Trophoblast cell (in vitro differentiated cells and primary cell): ENCODE measurements around the gene MGAT5.

Experiments used
- DNase-seq, 2 donors: peaks; one replicate each; pipeline ENCODE4 v3.0.0-alpha.2; 2016
- H2AFZ ChIP-seq: 2 replicates; pipeline ENCODE4 v1.6.1; 2013; ENCODE audit warnings: low read length, moderate library complexity, mild to moderate bottlenecking; ENCODE audit not compliant: insufficient read depth, poor library complexity
- H2AK5ac ChIP-seq: 2 replicates; pipeline ENCODE4 v1.6.1; 2013; ENCODE audit warnings: mild to moderate bottlenecking, low read length
- H2BK120ac ChIP-seq: 2 replicates; pipeline ENCODE4 v1.6.1; 2013; ENCODE audit warnings: low read length, mild to moderate bottlenecking, moderate library complexity; ENCODE audit not compliant: insufficient read depth, poor library complexity
- H2BK12ac ChIP-seq: 2 replicates; pipeline ENCODE4 v1.6.1; 2013; ENCODE audit warnings: mild to moderate bottlenecking, low read length, moderate library complexity
- H2BK5ac ChIP-seq: 2 replicates; pipeline ENCODE4 v1.6.1; 2013; ENCODE audit warnings: low read length, low read depth, moderate library complexity, mild to moderate bottlenecking; ENCODE audit not compliant: poor library complexity
- H3K14ac ChIP-seq: 2 replicates; pipeline ENCODE4 v1.6.1; 2013; ENCODE audit warnings: mild to moderate bottlenecking, low read length
- H3K18ac ChIP-seq: 2 replicates; pipeline ENCODE4 v1.6.1; 2013; ENCODE audit warnings: mild to moderate bottlenecking, low read length
- H3K23ac ChIP-seq: 2 replicates; pipeline ENCODE4 v1.6.1; 2013; ENCODE audit warnings: low read length
- H3K27ac ChIP-seq: 2 replicates; pipeline ENCODE4 v1.5.1; 2013; ENCODE audit warnings: low read depth, mild to moderate bottlenecking, inconsistent platforms, low read length, moderate library complexity
- H3K27me3 ChIP-seq: 2 replicates; pipeline ENCODE4 v1.6.1; 2013; ENCODE audit warnings: inconsistent platforms, mild to moderate bottlenecking, low read length, moderate library complexity; ENCODE audit not compliant: insufficient read depth
- H3K36me3 ChIP-seq, 2 experiments: 1 replicate in 1 of 2; 2 replicates in 1 of 2; pipeline ENCODE4 v1.6.1; 2013; ENCODE audit warnings: low read length in 2 of 2, mild to moderate bottlenecking in 2 of 2, moderate library complexity in 1 of 2; ENCODE audit not compliant: insufficient read depth in 2 of 2, control insufficient read depth in 1 of 2
- H3K4ac ChIP-seq: 2 replicates; pipeline ENCODE4 v1.6.1; 2013; ENCODE audit warnings: low read depth, mild to moderate bottlenecking, low read length, moderate library complexity
- H3K4me1 ChIP-seq, 2 experiments: 1 replicate in 1 of 2; 2 replicates in 1 of 2; pipeline ENCODE4 v1.6.1; 2013; ENCODE audit warnings: low read length in 2 of 2, mild to moderate bottlenecking in 2 of 2, moderate library complexity in 1 of 2; ENCODE audit not compliant: insufficient read depth in 2 of 2, control insufficient read depth in 1 of 2
- H3K4me2 ChIP-seq: 2 replicates; pipeline ENCODE4 v1.6.1; 2013; ENCODE audit warnings: inconsistent platforms, mild to moderate bottlenecking, low read length, moderate library complexity
- H3K4me3 ChIP-seq: 2 replicates; pipeline ENCODE4 v1.5.1; 2013; ENCODE audit warnings: mild to moderate bottlenecking, low read depth, low read length, inconsistent platforms
- H3K79me1 ChIP-seq: one replicate; pipeline ENCODE4 v1.6.1; 2013; ENCODE audit warnings: low read length
- H3K79me2 ChIP-seq: 2 replicates; pipeline ENCODE4 v1.6.1; 2013; ENCODE audit warnings: low read length, mild to moderate bottlenecking; ENCODE audit not compliant: control insufficient read depth, insufficient read depth, poor library complexity
- H3K9ac ChIP-seq: 2 replicates; pipeline ENCODE4 v1.6.1; 2013; ENCODE audit warnings: mild to moderate bottlenecking, low read length
- H3K9me3 ChIP-seq: 2 replicates; pipeline ENCODE4 v1.6.1; 2013; ENCODE audit warnings: low read depth, mild to moderate bottlenecking, control low read depth, inconsistent platforms, low read length; ENCODE audit not compliant: insufficient read depth
- H4K12ac ChIP-seq: 2 replicates; pipeline ENCODE4 v1.6.1; 2013; ENCODE audit warnings: low read depth, mild to moderate bottlenecking, low read length, moderate library complexity
- H4K8ac ChIP-seq: 2 replicates; pipeline ENCODE4 v1.6.1; 2013; ENCODE audit warnings: low read depth, mild to moderate bottlenecking, low read length, moderate library complexity
- H4K91ac ChIP-seq: one replicate; pipeline ENCODE4 v1.6.1; 2013; ENCODE audit warnings: low read depth, mild to moderate bottlenecking, low read length, moderate library complexity
- WGBS: extraction: QIAGEN DNeasy Blood & Tissue Kit; methylation state at CpG from one replicate; pipeline ENCODE4 v1.1.7; 2013; ENCODE audit warnings: missing lambda C conversion rate; ENCODE audit not compliant: insufficient read length, insufficient coverage; ENCODE audit errors: extremely low coverage; 5-methylcytosine and 5-hydroxymethylcytosine counted together

The MGAT5 gene

DNA sequence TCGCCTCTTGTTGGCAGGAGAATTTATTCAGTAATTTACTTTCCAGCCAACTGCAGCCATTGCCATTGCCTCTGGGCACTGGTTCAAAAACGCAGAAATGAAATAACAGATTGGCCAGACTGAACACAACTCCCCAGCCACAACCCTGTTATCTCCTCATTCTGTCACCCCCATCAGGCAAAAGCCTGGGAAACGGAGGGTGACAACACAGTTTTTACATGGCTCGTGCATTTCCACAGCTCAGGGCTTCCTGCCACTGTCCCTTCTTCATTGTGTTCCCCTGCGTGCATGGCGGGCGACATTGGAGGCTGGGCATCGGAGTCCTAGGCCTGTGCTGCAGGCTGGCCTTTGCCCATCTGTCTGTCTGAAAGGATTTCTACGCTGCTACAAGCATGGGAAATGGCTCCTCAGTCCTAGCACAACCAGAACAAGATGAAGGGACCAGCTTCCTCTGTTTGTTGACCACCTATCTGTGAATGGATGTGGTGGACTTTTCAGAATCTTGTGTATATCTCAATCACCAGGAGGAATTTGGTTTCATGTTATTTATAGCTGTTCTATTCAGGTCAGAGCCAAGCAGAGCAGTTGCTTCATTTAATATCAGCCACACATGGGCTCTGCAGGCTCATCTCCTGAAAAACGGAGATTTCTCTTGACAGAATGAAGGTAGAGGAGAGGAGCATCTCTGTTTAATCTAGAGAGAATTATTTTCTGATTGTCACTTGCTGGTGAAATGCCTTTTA lies 107.0 kb downstream of the MGAT5 start:
- no peak overlapping the region for H3K18ac ChIP-seq
- no peaks in the 10 kb centered on the region for H3K4me1 ChIP-seq
- no peaks in the 10 kb centered on the region for H3K27me3 ChIP-seq
- H3K4me3 ChIP-seq: no peak overlapping the region
- no peak overlapping the region for H2AK5ac ChIP-seq
- DNase-seq: no peak
- H3K4me2 ChIP-seq: no peak overlapping the region
- no peak overlapping the region for H3K27ac ChIP-seq
- no peak overlapping the region for H4K91ac ChIP-seq
- H3K9ac ChIP-seq: no peak overlapping the region
- H3K14ac ChIP-seq: no peak overlapping the region
- H3K79me2 ChIP-seq: no peaks in the 10 kb centered on the region
- H3K4ac ChIP-seq: no peak overlapping the region
- H2BK120ac ChIP-seq: no peak overlapping the region
- H3K9me3 ChIP-seq: no peaks in the 10 kb centered on the region
- H3K79me1 ChIP-seq: no peaks in the 10 kb centered on the region
- H2BK5ac ChIP-seq: no peak overlapping the region
- no peak overlapping the region for H3K23ac ChIP-seq
- WGBS: no CpG with 5 or more reads among the region's 10 CpGs
- H4K12ac ChIP-seq: no peak overlapping the region
- H2BK12ac ChIP-seq: no peak overlapping the region
- no peak overlapping the region for H4K8ac ChIP-seq
- H2AFZ ChIP-seq: no peak overlapping the region
- no peaks in the 10 kb centered on the region for H3K36me3 ChIP-seq

DNA sequence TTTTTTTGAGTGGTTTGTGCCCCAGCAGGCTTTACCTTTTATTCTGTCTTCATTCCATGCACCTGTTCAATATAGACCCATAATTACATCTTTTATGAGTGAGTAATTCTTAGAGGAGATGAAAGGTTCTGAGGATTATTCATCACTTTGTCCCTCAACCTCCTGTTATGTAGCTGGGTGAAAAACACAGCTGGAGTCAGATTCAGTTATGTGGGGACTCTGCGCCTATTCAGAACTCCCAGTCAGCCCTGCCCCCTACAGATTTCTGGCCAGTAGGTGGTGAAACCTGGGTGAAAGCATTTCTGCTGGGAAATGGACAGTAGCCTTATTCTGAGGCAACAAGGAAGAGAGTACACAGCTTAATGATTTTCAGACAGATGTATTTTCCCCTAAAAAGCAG lies 107.8 kb downstream of the MGAT5 start:
- Histone ChIP-seq H3K36me3 (no peaks in the 10 kb centered on the region), H4K8ac (no peak overlapping the region), H4K12ac (no peak overlapping the region), H2AFZ (no peak overlapping the region), H3K79me1 (no peaks in the 10 kb centered on the region), H2BK120ac (no peak overlapping the region), H3K27me3 (no peaks in the 10 kb centered on the region), H3K4me3 (no peak overlapping the region), H3K14ac (no peak overlapping the region), H3K79me2 (no peaks in the 10 kb centered on the region), H3K4ac (no peak overlapping the region), H2AK5ac (no peak overlapping the region), H4K91ac (no peak overlapping the region), H3K4me1 (no peaks in the 10 kb centered on the region), H3K9ac (no peak overlapping the region), H2BK5ac (no peak overlapping the region), H2BK12ac (no peak overlapping the region), H3K4me2 (no peak overlapping the region), H3K18ac (no peak overlapping the region), H3K23ac (no peak overlapping the region), H3K27ac (no peak overlapping the region), H3K9me3 (no peaks in the 10 kb centered on the region)
- no CpG with 5 or more reads among the region's 1 CpG for WGBS
- no peak for DNase-seq

DNA sequence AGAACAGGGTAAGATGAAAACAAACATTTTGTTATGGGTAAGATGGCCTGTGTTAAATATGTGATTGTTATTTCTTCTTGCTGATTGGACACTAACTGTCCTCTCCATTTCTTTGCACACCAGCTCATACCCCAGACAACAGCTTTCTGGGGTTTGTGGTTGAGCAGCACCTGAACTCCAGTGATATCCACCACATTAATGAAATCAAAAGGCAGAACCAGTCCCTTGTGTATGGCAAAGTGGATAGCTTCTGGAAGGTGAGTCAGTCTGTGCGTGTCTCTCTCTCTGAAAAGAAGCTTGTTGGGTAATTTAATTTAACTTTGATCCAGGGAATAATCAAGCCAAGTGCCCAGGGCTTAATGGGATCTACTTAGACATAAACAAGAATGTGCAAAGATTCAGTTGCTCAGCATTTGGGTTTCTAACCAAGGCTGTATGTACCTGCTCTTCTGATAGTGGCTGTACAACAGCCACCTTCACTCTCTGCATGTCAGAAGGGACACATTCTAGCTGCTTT lies 108.3 kb downstream of the MGAT5 start:
- no peak overlapping the region for H4K91ac ChIP-seq
- H2BK12ac ChIP-seq: no peak overlapping the region
- no peak overlapping the region for H3K4me3 ChIP-seq
- H2BK5ac ChIP-seq: no peak overlapping the region
- no peak overlapping the region for H3K9ac ChIP-seq
- no peaks in the 10 kb centered on the region for H3K4me1 ChIP-seq
- no peak overlapping the region for H3K14ac ChIP-seq
- WGBS: no CpG with 5 or more reads among the region's 1 CpG
- H2BK120ac ChIP-seq: no peak overlapping the region
- H2AK5ac ChIP-seq: no peak overlapping the region
- no peaks in the 10 kb centered on the region for H3K27me3 ChIP-seq
- no peak overlapping the region for H3K27ac ChIP-seq
- no peaks in the 10 kb centered on the region for H3K9me3 ChIP-seq
- no peak overlapping the region for H3K4ac ChIP-seq
- H3K79me1 ChIP-seq: no peaks in the 10 kb centered on the region
- H3K36me3 ChIP-seq: no peaks in the 10 kb centered on the region
- no peak overlapping the region for H3K23ac ChIP-seq
- no peaks in the 10 kb centered on the region for H3K79me2 ChIP-seq
- DNase-seq: no peak
- no peak overlapping the region for H3K4me2 ChIP-seq
- H4K12ac ChIP-seq: no peak overlapping the region
- no peak overlapping the region for H2AFZ ChIP-seq
- H3K18ac ChIP-seq: no peak overlapping the region
- no peak overlapping the region for H4K8ac ChIP-seq

GRCh38 chr2:134362740-134363139 lies 108.9 kb downstream of the MGAT5 start:
- Histone ChIP-seq H3K79me1 (no peaks in the 10 kb centered on the region), H3K36me3 (no peaks in the 10 kb centered on the region), H3K79me2 (no peaks in the 10 kb centered on the region), H3K27me3 (no peaks in the 10 kb centered on the region), H4K91ac (no peak overlapping the region), H3K4me2 (no peak overlapping the region), H4K12ac (no peak overlapping the region), H2AK5ac (no peak overlapping the region), H2BK5ac (no peak overlapping the region), H2BK12ac (no peak overlapping the region), H4K8ac (no peak overlapping the region), H3K9ac (no peak overlapping the region), H2AFZ (no peak overlapping the region), H2BK120ac (no peak overlapping the region), H3K27ac (no peak overlapping the region), H3K4me1 (peaks cover under 1% of the 10 kb centered on the region in 2 experiments), H3K18ac (no peak overlapping the region), H3K4me3 (no peak overlapping the region), H3K14ac (no peak overlapping the region), H3K4ac (no peak overlapping the region), H3K23ac (no peak overlapping the region), H3K9me3 (no peaks in the 10 kb centered on the region)
- no CpG with 5 or more reads among the region's 1 CpG for WGBS
- no peak for DNase-seq
